T-helper 1 cell treated with Interleukin-12 subunit alpha and Interleukin-12 subunit beta and Interleukin-4 antibody, amounts not matched to agents 30 μg/mL and 1 μg/mL, for 36 hours (primary cell): Measurements from ENCODE around the gene CAMP.
A peak's percentile ranks its signal among the peaks of the same experiment; 100 is the strongest.

Experiments used
- H3K27ac Mint-ChIP-seq: one replicate; pipeline ENCODE4 v1.8.0; 2021; ENCODE audit warnings: mild to moderate bottlenecking, mixed read lengths
- H3K27me3 Mint-ChIP-seq: one replicate; pipeline ENCODE4 v1.8.0; 2021; ENCODE audit warnings: low read depth, mixed read lengths
- H3K36me3 Mint-ChIP-seq: one replicate; pipeline ENCODE4 v1.8.0; 2021; ENCODE audit warnings: low read depth, mixed read lengths
- H3K4me1 Mint-ChIP-seq: one replicate; pipeline ENCODE4 v1.8.0; 2021; ENCODE audit warnings: low read depth, mixed read lengths
- H3K4me3 Mint-ChIP-seq: one replicate; pipeline ENCODE4 v1.8.0; 2021; ENCODE audit warnings: mild to moderate bottlenecking, moderate library complexity, mixed read lengths
- H3K9me3 Mint-ChIP-seq: one replicate; pipeline ENCODE4 v1.8.0; 2021; ENCODE audit warnings: mixed read lengths

CAMP gene, protein sequence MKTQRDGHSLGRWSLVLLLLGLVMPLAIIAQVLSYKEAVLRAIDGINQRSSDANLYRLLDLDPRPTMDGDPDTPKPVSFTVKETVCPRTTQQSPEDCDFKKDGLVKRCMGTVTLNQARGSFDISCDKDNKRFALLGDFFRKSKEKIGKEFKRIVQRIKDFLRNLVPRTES

DNA sequence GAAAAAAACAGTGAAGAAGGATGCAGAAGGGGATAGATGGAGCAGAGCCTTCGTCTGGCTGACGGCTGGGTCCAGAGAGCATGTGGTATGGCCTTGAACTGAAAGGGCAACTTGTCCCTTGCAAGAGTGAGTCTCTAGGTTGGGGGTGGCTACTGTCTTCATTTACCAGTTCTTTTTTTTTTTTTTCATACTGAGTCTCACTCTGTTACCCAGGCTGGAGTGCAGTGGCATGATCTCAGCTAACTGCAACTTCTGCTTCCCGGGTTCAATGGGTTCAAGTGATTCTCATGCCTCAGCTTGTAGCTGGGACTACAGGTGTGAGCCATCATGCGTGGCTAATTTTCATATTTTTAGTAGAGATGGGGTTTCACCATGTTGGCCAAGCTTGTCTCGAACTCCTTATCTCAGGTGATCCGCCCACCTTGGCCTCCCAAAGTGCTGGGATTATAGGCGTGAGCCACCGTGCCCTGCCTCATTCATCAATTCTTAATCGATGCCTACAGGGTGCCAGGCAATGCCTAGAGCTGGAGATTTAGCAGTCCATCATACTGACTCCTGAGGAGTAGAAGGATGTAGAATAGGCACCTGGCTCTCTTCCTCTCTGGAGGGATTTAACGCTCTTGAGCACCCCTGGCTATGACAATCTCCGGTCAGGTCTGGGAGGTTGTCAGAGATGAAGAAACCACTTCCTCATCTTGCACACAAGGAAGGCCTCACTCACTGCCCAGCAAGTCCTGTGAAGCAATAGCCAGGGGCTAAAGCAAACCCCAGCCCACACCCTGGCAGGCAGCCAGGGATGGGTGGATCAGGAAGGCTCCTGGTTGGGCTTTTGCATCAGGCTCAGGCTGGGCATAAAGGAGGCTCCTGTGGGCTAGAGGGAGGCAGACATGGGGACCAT is at the start of gene CAMP:
TSS of gene CAMP (plus strand) at position 880 of the 898 bp plus-strand sequence. CDS start at position 897, 17 bp downstream.
- Mint-ChIP-seq H3K27ac (no peak within 1 kb of the TSS), H3K27me3 (no peaks in the 10 kb centered on the region), H3K9me3 (no peaks in the 10 kb centered on the region), H3K4me3 (no peak within 1 kb of the TSS), H3K4me1 (no peaks in the 10 kb centered on the region), H3K36me3 (no peaks in the 10 kb centered on the region)

GRCh38 chr3:48178072-48178471 is 45.2 kb upstream of the CAMP start:
- H3K27me3 Mint-ChIP-seq = no peaks in the 10 kb centered on the region
- H3K36me3 Mint-ChIP-seq = peaks cover 58% of the 10 kb centered on the region
- H3K4me1 Mint-ChIP-seq = peaks cover 20% of the 10 kb centered on the region
- H3K27ac Mint-ChIP-seq = no peak overlapping the region
- H3K4me3 Mint-ChIP-seq = no peak overlapping the region
- no peaks in the 10 kb centered on the region for H3K9me3 Mint-ChIP-seq

DNA sequence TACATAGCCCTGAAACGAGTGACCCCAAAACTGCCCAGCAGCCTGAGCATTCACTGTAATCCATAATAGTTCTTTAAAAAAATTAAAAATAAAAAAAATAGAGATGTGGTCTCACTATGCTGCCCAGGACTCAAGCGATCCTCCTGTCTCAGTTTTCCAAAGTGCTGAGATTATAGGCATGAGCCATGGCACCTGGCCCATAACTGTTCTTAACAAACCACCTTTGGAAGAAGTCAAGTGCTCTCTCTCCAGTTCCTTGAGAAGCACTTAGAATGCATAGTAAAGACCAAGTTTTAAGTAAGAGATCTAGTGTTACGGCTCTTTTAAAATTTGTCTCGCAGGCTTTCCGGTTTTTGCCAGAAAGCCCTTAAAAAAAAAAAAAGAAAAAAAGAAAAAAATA is 43.3 kb upstream of the CAMP start:
- Mint-ChIP-seq H3K36me3 (peaks cover 49% of the 10 kb centered on the region), H3K27ac (no peak overlapping the region), H3K27me3 (no peaks in the 10 kb centered on the region), H3K4me3 (no peak overlapping the region), H3K4me1 (peaks cover 21% of the 10 kb centered on the region), H3K9me3 (no peaks in the 10 kb centered on the region)

DNA sequence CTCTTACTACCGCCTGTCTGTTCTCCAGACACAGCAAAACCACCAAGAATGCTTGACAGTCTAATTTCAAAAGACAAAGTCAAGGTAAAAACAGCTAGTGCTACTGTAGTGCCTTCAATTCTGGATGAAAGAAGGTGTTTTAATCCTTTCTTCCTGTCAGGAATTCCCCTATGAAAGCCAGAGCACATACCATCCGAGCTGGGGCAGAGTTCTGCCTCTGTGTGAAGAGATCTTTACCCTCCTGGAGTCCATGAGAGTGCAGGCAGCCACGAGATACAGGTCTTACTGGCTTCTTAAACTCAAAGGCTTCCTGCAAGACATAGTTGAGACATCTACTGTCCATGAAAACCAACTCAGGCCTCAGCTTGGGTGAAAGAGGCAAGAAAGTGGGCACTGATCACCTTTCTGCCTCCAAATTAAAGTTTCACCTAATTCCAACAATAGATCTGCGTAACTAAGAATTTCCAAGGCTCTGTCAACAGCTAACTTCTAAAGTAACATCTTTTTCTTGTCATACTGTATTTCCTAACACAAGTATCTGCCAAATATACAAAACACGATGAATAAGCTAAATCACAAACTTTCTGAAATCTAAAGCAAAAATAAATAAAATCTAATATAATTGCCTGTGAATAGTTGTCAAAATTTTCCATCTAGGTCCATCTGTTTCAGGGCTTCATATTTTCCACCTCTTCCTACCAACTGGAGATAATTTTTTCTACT is 42.6 kb upstream of the CAMP start:
- H3K27me3 Mint-ChIP-seq = no peaks in the 10 kb centered on the region
- H3K4me1 Mint-ChIP-seq = peaks cover 23% of the 10 kb centered on the region
- no peak overlapping the region for H3K4me3 Mint-ChIP-seq
- H3K36me3 Mint-ChIP-seq = peaks cover 46% of the 10 kb centered on the region
- H3K27ac Mint-ChIP-seq = peak overlapping the region; percentile 8
- no peaks in the 10 kb centered on the region for H3K9me3 Mint-ChIP-seq

DNA sequence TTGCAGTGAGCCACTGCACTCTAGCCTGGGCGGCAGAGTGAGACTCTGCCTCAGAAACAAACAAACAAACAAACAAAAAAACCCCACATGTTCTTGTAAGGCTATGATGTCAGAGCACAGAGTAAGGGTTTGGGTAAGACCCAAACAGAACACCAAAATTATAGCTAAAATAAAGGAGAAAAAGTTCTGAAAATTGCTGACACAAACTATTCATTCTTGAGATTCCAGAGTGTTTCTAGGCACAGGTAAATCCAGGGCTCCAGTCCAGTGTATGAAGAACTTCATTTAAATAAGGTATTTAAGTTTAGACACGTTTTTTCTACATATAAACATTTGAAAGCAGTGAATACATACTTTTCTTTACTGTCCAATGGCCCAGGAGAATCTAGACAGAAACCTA is 39.0 kb upstream of the CAMP start:
- H3K36me3 Mint-ChIP-seq = peaks cover 35% of the 10 kb centered on the region
- H3K4me1 Mint-ChIP-seq = peaks cover 38% of the 10 kb centered on the region
- no peak overlapping the region for H3K4me3 Mint-ChIP-seq
- H3K9me3 Mint-ChIP-seq = no peaks in the 10 kb centered on the region
- H3K27ac Mint-ChIP-seq = no peak overlapping the region
- H3K27me3 Mint-ChIP-seq = no peaks in the 10 kb centered on the region

- Mint-ChIP-seq H3K27me3 (no peaks in the 10 kb centered on the region), H3K36me3 (peaks cover 31% of the 10 kb centered on the region), H3K27ac (no peak overlapping the region), H3K9me3 (no peaks in the 10 kb centered on the region), H3K4me3 (no peak overlapping the region), H3K4me1 (peaks cover 38% of the 10 kb centered on the region)
Measured at GRCh38 chr3:48185129-48185528, 38.2 kb upstream of the CAMP start.

GRCh38 chr3:48186631-48187300 is 36.5 kb upstream of the CAMP start:
- Mint-ChIP-seq H3K36me3 (peaks cover 22% of the 10 kb centered on the region), H3K27ac (peak overlapping the region; percentile 55), H3K4me3 (peak overlapping the region; percentile 89), H3K4me1 (peaks cover 32% of the 10 kb centered on the region), H3K27me3 (no peaks in the 10 kb centered on the region), H3K9me3 (no peaks in the 10 kb centered on the region)

DNA sequence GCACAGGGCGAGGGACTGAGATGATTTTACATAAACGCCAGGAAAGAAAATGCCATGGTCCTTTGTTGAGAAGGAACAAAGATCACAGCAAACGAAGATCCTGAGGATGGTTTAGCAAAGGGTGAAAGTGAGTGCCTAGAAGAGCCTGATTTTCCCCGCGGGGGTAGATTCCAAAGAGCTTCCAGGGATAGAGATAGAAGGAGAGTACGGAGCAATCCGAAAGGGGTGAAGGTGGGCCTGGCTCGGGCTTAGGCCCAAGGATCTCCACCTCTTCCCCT is 36.1 kb upstream of the CAMP start:
- peak overlapping the region; percentile 89 for H3K4me3 Mint-ChIP-seq
- H3K4me1 Mint-ChIP-seq = peaks cover 29% of the 10 kb centered on the region
- H3K27me3 Mint-ChIP-seq = no peaks in the 10 kb centered on the region
- H3K9me3 Mint-ChIP-seq = no peaks in the 10 kb centered on the region
- peaks cover 18% of the 10 kb centered on the region for H3K36me3 Mint-ChIP-seq
- H3K27ac Mint-ChIP-seq = peak overlapping the region; percentile 55

- Mint-ChIP-seq H3K27ac (peak overlapping the region; percentile 83), H3K4me3 (peak overlapping the region; percentile 92), H3K9me3 (no peaks in the 10 kb centered on the region), H3K36me3 (peaks cover 14% of the 10 kb centered on the region), H3K27me3 (no peaks in the 10 kb centered on the region), H3K4me1 (peaks cover 26% of the 10 kb centered on the region)
Measured at GRCh38 chr3:48187579-48188265, 35.6 kb upstream of the CAMP start.

DNA sequence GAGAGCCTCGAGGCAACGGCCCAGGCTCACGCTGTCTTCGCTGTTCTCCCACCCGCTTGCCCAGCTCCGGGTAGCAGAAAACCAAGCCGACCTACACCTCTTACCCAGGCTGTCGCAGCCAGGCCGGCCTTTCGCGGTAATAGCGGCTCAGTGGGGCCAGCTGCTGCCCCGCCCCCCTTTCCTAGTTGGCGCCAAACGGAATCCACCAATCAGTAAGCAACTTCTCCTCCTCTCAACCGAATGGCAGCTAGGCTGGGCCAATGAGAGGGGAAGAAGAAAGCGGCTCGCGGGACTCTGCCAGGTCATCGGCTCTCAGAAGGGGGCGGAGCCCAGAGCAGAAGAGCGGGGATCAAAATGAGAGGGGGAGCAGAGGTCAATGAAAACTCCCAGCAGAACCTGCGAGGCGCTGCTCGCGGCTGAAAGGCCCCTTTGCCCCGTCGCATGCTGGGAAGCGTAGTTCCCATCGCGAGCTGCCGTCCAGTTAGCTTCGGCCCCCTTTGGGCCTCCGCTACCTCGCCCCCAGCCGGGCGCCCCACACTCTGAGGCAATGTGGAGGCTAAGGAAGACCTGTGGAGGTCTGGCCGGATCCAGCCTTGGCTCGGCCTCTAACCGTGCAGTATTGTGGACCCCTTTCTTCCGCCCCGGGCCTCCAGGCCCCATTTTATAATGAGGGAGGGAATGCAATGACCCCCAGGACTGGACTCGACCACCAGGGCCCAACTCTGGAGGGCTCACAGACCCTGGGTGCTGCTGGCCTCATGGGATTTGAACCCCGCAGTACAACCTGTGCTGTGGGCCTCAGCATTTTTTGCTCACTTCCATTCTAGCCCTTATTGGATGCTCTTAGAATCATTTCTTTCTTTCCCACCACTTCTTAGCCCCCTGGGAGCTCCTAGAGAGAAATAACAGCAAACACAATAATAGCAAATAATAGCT is 34.8 kb upstream of the CAMP start, which contains the start of gene CDC25A:
TSS of gene CDC25A (minus strand) at position 152 of the 936 bp plus-strand sequence. CDS start 470 bp downstream, outside the sequence.
- H3K4me1 Mint-ChIP-seq = peaks cover 23% of the 10 kb centered on the region
- H3K9me3 Mint-ChIP-seq = no peaks in the 10 kb centered on the region
- H3K4me3 Mint-ChIP-seq = peak within 1 kb of the TSS; percentile 92
- H3K27ac Mint-ChIP-seq = peak within 1 kb of the TSS; percentile 83
- peaks cover 10% of the 10 kb centered on the region for H3K36me3 Mint-ChIP-seq
- no peaks in the 10 kb centered on the region for H3K27me3 Mint-ChIP-seq

GRCh38 chr3:48189321-48189720 is 34.0 kb upstream of the CAMP start:
- Mint-ChIP-seq H3K9me3 (no peaks in the 10 kb centered on the region), H3K27ac (no peak overlapping the region), H3K4me1 (peaks cover 22% of the 10 kb centered on the region), H3K27me3 (no peaks in the 10 kb centered on the region), H3K36me3 (peaks cover 9% of the 10 kb centered on the region), H3K4me3 (no peak overlapping the region)

- Mint-ChIP-seq H3K9me3 (no peaks in the 10 kb centered on the region), H3K27me3 (no peaks in the 10 kb centered on the region), H3K4me3 (no peak overlapping the region), H3K36me3 (peaks cover 4% of the 10 kb centered on the region), H3K4me1 (peaks cover 15% of the 10 kb centered on the region), H3K27ac (no peak overlapping the region)
Measured at GRCh38 chr3:48190911-48191310, 32.4 kb upstream of the CAMP start.

DNA sequence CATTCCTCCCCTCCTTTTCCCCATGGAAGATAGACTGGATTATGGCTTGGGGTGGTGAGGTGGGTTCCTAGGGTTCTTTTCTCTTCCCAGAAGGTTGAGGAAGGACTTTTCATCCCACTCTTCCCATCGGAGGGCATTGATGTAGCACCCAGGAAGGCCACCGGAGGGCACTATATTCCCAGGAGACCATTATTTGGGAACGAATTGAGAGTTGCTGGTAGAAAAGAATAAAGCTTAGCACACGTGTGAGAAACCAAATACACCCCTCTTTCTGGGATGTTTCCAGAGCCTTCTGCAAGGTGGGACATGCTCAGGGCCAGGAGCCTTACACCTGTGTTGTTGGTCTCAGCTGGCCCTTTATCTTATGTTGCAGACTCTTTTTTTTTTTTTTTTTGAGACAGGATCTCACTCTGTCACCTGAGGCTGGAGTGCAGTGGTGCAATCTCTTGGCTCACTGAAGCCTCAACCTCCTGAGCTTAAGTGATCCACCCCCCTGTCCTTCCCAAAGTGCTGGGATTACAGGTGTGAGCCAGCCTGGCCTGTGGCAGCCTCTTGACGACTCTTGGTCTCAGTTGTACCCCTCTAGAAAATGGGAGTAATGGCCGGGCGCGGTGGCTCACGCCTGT is 28.7 kb upstream of the CAMP start:
- Mint-ChIP-seq H3K4me3 (no peak overlapping the region), H3K27ac (no peak overlapping the region), H3K9me3 (no peaks in the 10 kb centered on the region), H3K36me3 (no peaks in the 10 kb centered on the region), H3K27me3 (peaks cover 2% of the 10 kb centered on the region), H3K4me1 (no peaks in the 10 kb centered on the region)
